Thoracic aorta (tissue), 2 donors: Measurements from ENCODE around the gene CREG2. TPM values are rescaled to one million over a fixed set of nuclear protein-coding genes. Genes with fewer than 3 reads are reported as not detected.

Source experiments
- ATAC-seq: fragments of 150-250 bp; one replicate; pipeline ENCODE4 v1.8.0; 2017; ENCODE audit warnings: low read depth; ENCODE audit not compliant: insufficient number of reproducible peaks, low FRiP score
- DNase-seq: peaks from one replicate; pipeline ENCODE4 v3.0.0-alpha.2; 2020; ENCODE audit warnings: low spot score
- H3K27ac ChIP-seq, 2 donors: fragments of 200-600 bp; sonication (generic); 1 replicate in 1 of 2; 2 replicates in 1 of 2; pipeline ENCODE4 v1.5.1; 2016; ENCODE audit warnings: mild to moderate bottlenecking in 2 of 2, moderate library complexity in 2 of 2
- H3K27me3 ChIP-seq: fragments of 200-600 bp; sonication (generic); replicated peaks from 2 replicates; pipeline ENCODE4 v1.6.0; 2016; ENCODE audit warnings: mild to moderate bottlenecking; ENCODE audit not compliant: insufficient read depth
- H3K36me3 ChIP-seq: fragments of 200-600 bp; sonication (generic); one replicate; pipeline ENCODE4 v1.5.1; 2016
- H3K4me1 ChIP-seq, 2 donors: fragments of 200-600 bp; sonication (generic); 1 replicate in 1 of 2; 2 replicates in 1 of 2; pipeline versions ENCODE4 v1.5.1 to v1.6.0; 2016; ENCODE audit warnings: low read depth in 2 of 2, mild to moderate bottlenecking in 1 of 2; ENCODE audit not compliant: control insufficient read depth in 1 of 2
- H3K4me3 ChIP-seq: fragments of 200-600 bp; sonication (generic); 2 replicates; pipeline ENCODE4 v1.5.1; 2016; ENCODE audit warnings: mild to moderate bottlenecking
- H3K9me3 ChIP-seq: fragments of 200-600 bp; sonication (generic); 2 replicates; pipeline ENCODE4 v1.5.1; 2016
- total RNA-seq, 2 donors: library from RNA; depleted of rRNA; stranded (reverse); fragments of >200 nt; gene quantifications; one replicate each; pipeline versions ENCODE4 v1.1.0 to v1.2.3, GENCODE V29; 2016
- TF ChIP-seq, protein P1 (sequence below): fragments of 200-600 bp; sonication (generic); IDR thresholded peaks from one replicate; pipeline ENCODE4 v1.5.1; 2019; ENCODE audit warnings: antibody characterized with exemption

The CREG2 gene
- total RNA-seq, 2 donors from 2014 or later: not detected

- TF ChIP-seq, protein P1, sequence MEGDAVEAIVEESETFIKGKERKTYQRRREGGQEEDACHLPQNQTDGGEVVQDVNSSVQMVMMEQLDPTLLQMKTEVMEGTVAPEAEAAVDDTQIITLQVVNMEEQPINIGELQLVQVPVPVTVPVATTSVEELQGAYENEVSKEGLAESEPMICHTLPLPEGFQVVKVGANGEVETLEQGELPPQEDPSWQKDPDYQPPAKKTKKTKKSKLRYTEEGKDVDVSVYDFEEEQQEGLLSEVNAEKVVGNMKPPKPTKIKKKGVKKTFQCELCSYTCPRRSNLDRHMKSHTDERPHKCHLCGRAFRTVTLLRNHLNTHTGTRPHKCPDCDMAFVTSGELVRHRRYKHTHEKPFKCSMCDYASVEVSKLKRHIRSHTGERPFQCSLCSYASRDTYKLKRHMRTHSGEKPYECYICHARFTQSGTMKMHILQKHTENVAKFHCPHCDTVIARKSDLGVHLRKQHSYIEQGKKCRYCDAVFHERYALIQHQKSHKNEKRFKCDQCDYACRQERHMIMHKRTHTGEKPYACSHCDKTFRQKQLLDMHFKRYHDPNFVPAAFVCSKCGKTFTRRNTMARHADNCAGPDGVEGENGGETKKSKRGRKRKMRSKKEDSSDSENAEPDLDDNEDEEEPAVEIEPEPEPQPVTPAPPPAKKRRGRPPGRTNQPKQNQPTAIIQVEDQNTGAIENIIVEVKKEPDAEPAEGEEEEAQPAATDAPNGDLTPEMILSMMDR: no peak
- H3K9me3 ChIP-seq: no peaks in the 10 kb centered on the region
- no peak overlapping the region for H3K27ac ChIP-seq
- H3K4me3 ChIP-seq: no peak overlapping the region
- ATAC-seq (no peak), DNase-seq (no peak)
- H3K27me3 ChIP-seq: no peaks in the 10 kb centered on the region
- H3K36me3 ChIP-seq: no peaks in the 10 kb centered on the region
- H3K4me1 ChIP-seq: no peaks in the 10 kb centered on the region
Observed at GRCh38 chr2:101367508-101367907, 19.8 kb downstream of the CREG2 start.

DNA sequence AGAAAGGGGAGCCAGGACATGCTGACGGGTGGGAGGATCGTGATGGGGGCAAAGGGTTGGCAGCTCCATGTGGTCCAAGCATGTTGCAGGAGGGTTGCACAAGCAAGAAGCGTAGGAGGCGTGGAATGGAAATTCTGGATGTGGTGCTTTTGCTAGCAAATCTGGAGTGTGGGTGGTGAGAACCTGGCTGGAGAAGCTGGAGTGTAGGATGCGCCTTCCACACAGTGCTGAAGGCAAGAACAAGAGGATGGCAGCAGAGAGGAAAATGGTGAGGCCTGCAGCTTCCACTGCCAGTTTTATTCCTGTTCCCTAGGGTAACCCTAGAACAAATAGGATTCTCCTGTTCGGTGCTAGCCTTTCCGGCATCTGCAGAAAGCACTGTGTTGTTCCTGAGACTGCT lies 22.4 kb downstream of the CREG2 start:
- H3K9me3 ChIP-seq: no peaks in the 10 kb centered on the region
- H3K27ac ChIP-seq: no peak overlapping the region
- TF ChIP-seq, protein P1: no peak
- no peaks in the 10 kb centered on the region for H3K36me3 ChIP-seq
- DNase-seq (no peak), ATAC-seq (no peak)
- H3K4me1 ChIP-seq: no peaks in the 10 kb centered on the region
- H3K27me3 ChIP-seq: no peaks in the 10 kb centered on the region
- H3K4me3 ChIP-seq: no peak overlapping the region

DNA sequence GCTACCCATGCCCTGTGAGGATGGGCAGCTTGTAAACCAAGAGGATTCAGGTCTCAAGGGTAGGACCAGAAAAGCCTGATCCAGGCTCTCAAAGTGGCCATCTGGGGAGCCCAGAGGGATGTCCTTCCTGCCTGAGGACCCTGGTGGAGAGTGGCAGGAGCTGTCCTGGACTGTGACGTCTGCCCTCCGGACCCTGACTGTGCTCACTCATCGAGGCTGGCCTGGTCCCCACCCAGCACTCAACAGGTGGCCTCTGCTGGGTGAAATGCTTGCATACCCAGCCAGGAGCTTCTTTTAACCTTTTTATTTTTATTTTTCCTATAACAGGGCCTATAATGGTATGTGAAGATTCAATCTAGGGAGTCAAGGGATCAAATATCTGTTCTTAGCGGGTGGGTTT lies 24.5 kb downstream of the CREG2 start:
- TF ChIP-seq, protein P1: no peak
- Histone ChIP-seq H3K4me3 (no peak overlapping the region), H3K9me3 (no peaks in the 10 kb centered on the region), H3K27ac (no peak overlapping the region), H3K36me3 (no peaks in the 10 kb centered on the region), H3K4me1 (no peaks in the 10 kb centered on the region), H3K27me3 (no peaks in the 10 kb centered on the region)
- DNase-seq (no peak), ATAC-seq (no peak)

DNA sequence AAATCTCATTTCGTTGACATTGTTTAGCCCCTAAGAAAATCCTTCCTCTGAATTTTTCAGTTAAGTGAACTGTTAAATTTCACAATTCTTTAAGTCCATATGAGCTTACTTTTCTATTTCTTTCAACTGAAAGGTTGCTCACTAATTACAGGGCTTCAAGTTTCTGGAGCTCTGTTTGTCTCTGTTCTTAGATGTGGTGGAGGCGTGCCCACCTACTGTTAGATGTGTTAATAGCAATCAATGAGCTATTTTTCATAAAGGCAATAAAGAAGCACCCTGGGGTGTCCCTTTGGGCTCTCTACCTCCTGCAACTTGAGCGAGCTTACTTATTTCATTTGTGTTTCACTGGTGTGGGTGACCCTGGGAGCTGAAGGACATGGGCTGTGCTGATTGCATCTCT lies 25.0 kb downstream of the CREG2 start:
- H3K27ac ChIP-seq: no peak overlapping the region
- ATAC-seq (no peak), DNase-seq (no peak)
- H3K4me1 ChIP-seq: no peaks in the 10 kb centered on the region
- H3K27me3 ChIP-seq: no peaks in the 10 kb centered on the region
- no peaks in the 10 kb centered on the region for H3K36me3 ChIP-seq
- H3K9me3 ChIP-seq: no peaks in the 10 kb centered on the region
- H3K4me3 ChIP-seq: no peak overlapping the region
- TF ChIP-seq, protein P1: no peak

DNA sequence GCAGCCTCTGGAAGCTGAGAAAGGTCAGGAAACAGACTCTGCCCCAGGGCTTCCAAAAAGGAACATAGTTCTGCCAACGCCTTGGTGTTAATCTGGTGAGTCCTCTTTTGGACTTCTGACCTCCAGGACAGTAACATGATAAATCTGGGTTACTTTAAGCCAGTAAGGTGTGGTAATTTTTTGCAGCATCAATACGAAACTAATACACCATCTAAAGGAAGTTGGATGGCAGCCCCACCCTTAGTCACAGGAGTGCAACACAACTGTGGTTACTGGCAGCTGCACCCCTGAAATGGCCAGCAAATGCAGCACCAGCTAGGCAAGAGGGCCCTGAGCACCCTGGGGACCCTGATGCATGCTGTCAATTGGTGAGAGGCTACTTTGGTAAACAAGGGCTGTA lies 25.8 kb downstream of the CREG2 start:
- H3K27ac ChIP-seq: no peak overlapping the region
- TF ChIP-seq, protein P1: no peak
- H3K27me3 ChIP-seq: no peaks in the 10 kb centered on the region
- DNase-seq (no peak), ATAC-seq (no peak)
- H3K9me3 ChIP-seq: no peaks in the 10 kb centered on the region
- H3K36me3 ChIP-seq: no peaks in the 10 kb centered on the region
- H3K4me3 ChIP-seq: no peak overlapping the region
- no peaks in the 10 kb centered on the region for H3K4me1 ChIP-seq
